GM12874 (cell line): ENCODE results near the gene FYCO1.

Source experiments
- CTCF ChIP-seq: IDR thresholded peaks from 2 replicates; pipeline ENCODE4 v1.5.1; 2011; ENCODE audit warnings: low read depth, mild to moderate bottlenecking, control low read depth, low read length, moderate library complexity; ENCODE audit not compliant: insufficient read depth

FYCO1 gene

DNA sequence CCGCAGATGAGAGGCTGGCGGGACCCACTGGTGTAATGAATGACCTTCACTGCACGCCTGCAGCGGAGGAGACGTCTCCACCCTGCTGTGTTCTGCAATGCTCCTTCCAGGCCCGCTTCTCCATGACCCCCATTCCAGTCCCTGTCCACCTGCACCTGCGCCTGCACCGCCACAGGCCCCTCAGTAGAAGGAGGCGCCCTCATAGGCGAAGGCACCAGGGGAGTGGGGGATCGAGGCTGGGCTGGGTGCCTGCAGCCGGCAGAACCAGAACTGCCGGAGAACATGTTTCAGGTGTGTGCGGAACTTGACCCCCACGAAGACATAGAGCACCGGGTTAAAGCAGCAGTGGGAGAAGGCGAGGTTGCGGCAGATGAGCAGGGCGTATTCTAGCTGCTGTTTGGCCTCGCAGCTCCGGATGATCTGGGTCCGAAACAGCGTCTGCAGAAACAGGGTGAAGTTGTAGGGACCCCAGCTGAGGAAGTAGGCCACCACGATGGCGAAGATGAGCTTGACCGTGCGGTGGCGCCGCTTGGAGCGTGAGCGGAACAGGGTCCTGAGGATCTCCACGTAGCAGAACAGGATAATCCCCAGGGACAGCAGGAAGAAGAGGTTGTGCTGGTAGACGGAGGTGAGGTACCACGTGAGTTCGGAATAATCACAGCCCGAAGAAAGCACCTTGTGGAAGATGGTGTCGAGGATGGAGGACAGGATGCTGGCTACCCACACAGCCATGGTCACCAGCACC is 25.3 kb upstream of the FYCO1 start:
- no peak for TF ChIP-seq CTCF

DNA sequence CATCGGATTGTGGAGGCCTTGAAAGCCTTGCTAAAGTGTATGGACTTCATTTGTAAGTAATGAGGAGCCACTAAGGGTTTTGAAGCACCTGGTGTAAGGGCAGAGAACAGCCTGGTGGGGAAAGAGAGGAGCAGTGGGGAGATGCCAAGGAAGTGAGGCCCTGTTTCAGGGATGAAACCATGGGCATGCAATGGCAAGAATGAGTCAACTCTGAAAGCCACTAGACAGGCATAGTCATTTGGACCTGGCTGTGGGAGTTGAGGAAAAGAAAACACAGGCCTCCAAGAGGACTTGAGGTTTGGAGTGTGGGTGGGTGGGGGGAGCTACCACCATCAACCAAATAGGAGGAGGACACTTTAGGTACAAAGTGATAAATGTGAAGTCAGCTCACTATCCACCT is 24.1 kb upstream of the FYCO1 start:
- TF ChIP-seq CTCF = no peak

DNA sequence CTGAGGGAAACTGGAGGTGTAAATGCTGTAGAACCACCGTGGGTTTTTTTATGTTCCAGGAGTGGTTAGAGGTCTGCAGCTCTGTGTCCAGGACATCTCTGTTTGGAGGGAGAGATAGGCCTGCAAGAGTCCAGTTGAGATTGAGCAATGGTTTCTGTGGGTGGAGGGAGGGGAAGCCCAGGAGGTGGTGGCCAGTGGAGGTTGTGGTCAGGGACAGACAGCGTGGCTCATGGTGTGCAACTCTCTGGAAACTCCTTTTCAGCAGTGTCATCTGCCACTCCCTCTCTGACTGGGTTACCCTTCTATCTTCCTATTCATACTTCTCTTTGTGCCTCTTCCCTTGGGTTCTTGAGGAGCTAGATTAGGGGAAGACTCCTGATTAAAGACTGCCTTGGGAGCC is 22.1 kb upstream of the FYCO1 start:
- TF ChIP-seq CTCF = no peak

DNA sequence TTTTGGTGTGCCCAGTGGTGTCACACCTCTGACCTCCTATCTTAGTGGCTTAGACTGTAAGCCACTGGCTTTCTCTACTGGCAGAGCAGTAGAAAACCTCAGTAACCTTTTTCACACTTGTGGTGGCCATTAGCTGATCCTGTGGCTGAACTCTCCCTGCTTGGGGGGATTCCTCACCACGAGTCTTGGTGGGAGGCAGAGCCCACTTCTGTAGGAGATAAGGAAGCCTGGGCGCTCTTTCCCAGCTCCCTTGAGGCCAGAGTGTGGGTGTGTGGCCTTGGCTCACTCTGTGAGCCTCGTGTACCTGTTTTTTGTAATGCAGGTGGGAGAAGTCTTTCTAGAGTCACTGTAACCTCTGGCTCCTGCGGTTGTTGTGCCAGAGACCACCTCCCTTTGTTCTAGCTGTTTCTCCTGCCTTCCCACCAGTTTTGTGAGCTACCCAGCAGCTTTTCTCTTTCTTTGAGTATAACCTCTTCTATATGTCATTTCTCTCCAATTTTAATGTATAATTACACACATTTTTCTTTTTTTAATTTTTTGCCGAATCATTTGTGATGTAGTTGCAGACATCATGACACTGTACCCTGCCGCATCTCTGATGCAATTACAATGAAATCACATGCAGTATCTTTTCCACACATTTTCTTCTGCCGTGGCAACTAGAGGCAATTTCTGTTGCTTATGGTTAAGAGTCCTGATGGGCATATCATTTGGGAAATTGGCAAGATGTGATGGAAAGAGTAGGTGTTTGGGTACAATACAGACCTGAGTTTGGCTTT is 17.9 kb upstream of the FYCO1 start:
- TF ChIP-seq CTCF = no peak

DNA sequence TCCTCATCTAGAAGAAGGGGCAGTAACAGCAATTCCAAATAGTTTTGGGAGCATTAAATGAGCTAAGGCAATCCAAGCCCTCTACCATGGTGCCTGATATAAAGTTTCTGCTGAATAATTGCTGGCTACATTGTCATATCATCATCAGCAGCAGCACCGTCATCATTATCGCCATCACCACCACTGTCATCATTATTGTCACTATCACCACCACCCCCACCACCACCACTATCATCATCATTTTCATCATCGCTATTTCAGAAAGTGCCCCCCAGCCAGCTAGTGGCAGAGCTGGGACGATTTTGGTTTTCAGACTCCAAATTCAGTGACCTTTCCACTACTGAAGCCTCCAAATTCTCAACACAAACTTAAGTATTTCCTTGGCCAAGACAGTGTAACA is 16.6 kb upstream of the FYCO1 start:
- no peak for TF ChIP-seq CTCF

GRCh38 chr3:46010519-46011113 is 15.0 kb upstream of the FYCO1 start:
- no peak for TF ChIP-seq CTCF

DNA sequence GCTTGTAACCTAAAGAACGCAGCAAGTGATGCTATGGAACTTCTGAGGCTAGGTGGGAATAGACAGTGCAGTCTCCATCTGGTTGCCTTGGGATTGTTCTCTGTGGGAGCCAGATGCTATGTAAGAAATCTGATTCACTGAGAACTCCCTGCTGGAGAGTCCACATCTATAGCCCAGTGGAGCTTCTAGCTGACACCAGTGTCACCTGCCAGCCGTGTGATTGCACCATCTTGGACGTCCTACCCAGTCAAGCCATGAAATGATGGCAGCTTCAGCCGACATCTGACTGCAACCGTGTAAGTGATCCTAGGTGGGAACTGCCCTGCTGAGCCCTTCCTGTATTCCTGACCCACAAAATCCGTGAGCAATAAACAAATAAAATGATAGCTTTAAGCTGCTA is 12.4 kb upstream of the FYCO1 start:
- TF ChIP-seq CTCF = no peak
